Esophagus muscularis mucosa (tissue), 4 donors: ENCODE measurements around the gene CD33. TPM values are rescaled to one million over a fixed set of nuclear protein-coding genes. Genes with fewer than 3 reads are reported as not detected.

Experiments
- DNase-seq: peaks from one replicate; pipeline ENCODE4 v3.0.0-alpha.2; 2017; ENCODE audit errors: extremely low spot score
- H3K27ac ChIP-seq, 4 donors: fragments of 200-600 bp; sonication (generic); replicated peaks in 1 of 4; 1 replicate in 3 of 4; 2 replicates in 1 of 4; pipeline ENCODE4 v1.5.1; 2016 to 2019; ENCODE audit warnings: mild to moderate bottlenecking in 1 of 4
- H3K27me3 ChIP-seq, 4 donors: fragments of 200-600 bp; sonication (generic); one replicate each; pipeline versions ENCODE4 v1.5.1 to v1.6.0; 2016 to 2019
- H3K36me3 ChIP-seq, 4 donors: fragments of 200-600 bp; sonication (generic); one replicate each; pipeline ENCODE4 v1.5.1; 2016 to 2019
- H3K4me1 ChIP-seq, 4 donors: fragments of 200-600 bp; sonication (generic); one replicate each; pipeline ENCODE4 v1.5.1; 2016 to 2019
- H3K4me3 ChIP-seq, 4 donors: fragments of 200-600 bp; sonication (generic); 1 replicate in 2 of 4; 2 replicates in 2 of 4; pipeline ENCODE4 v1.5.1; 2016 to 2019; ENCODE audit warnings: mild to moderate bottlenecking in 4 of 4, moderate library complexity in 1 of 4
- H3K9me3 ChIP-seq, 4 donors: fragments of 200-600 bp; sonication (generic); 1 replicate in 3 of 4; 2 replicates in 1 of 4; pipeline ENCODE4 v1.5.1; 2016 to 2019
- CTCF ChIP-seq, 3 experiments: fragments of 200-600 bp in 2 of 3; fragments of 450-650 bp in 1 of 3; sonication (generic) in 2 of 3; IDR thresholded peaks; one replicate each; pipeline ENCODE4 v1.5.1; 2017 to 2019; ENCODE audit warnings: antibody characterized with exemption in 3 of 3, mild to moderate bottlenecking in 2 of 3, moderate library complexity in 1 of 3
- EP300 ChIP-seq: sonication (generic); formaldehyde crosslinking; IDR thresholded peaks from one replicate; pipeline ENCODE4 v1.6.1; 2017; ENCODE audit warnings: antibody characterized with exemption
- POLR2A ChIP-seq: fragments of 450-650 bp; IDR thresholded peaks from one replicate; pipeline ENCODE4 v1.6.1; 2017; ENCODE audit warnings: antibody characterized with exemption, moderate library complexity, mild to moderate bottlenecking, low read depth
- POLR2AphosphoS5 ChIP-seq, 2 donors: sonication (generic); formaldehyde crosslinking; IDR thresholded peaks; one replicate each; pipeline ENCODE4 v1.6.1; 2017; ENCODE audit warnings: antibody characterized with exemption in 2 of 2
- WGBS: methylation state at CpG from one replicate; pipeline ENCODE4 v1.1.5; 2018; 5-methylcytosine and 5-hydroxymethylcytosine counted together
- intact Hi-C: fragments of 100-400 bp; cut with DNase I; formaldehyde crosslinking; loops from one replicate; pipeline ENCODE4 v1.15.1; 2023
- total RNA-seq, 4 donors: library from RNA; depleted of rRNA; stranded (reverse); fragments of >200 nt; gene quantifications; one replicate each; pipeline versions ENCODE4 v1.1.0 to v1.2.1, GENCODE V29; 2016

The CD33 gene
- total RNA-seq, 4 donors from 2014 or later: 3.0 to 9.9 (median 5.5) TPM

GRCh38 chr19:51196181-51196580 is 28.7 kb upstream of the CD33 start:
- Histone ChIP-seq H3K4me1 (no peaks in the 10 kb centered on the region), H3K36me3 (no peaks in the 10 kb centered on the region), H3K4me3 (no peak overlapping the region), H3K9me3 (no peaks in the 10 kb centered on the region), H3K27ac (no peak overlapping the region), H3K27me3 (peaks cover 0 to 60% (median 0%) of the 10 kb centered on the region in 4 donors)
- TF ChIP-seq POLR2AphosphoS5 (IDR thresholded peaks at IDR 0.05) (no peak), EP300 (no peak), POLR2A (no peak)
- 72% methylated on average over 5 of the region's 5 CpGs for WGBS
- intact Hi-C loops: no loop called here
- DNase-seq: no peak

GRCh38 chr19:51198641-51199040 is 26.2 kb upstream of the CD33 start:
- 59% methylated on average over 9 of the region's 9 CpGs for WGBS

GRCh38 chr19:51200071-51200666 is 24.7 kb upstream of the CD33 start:
- Histone ChIP-seq H3K9me3 (no peaks in the 10 kb centered on the region), H3K36me3 (no peaks in the 10 kb centered on the region), H3K27me3 (peaks cover 0 to 56% (median 0%) of the 10 kb centered on the region in 4 donors), H3K27ac (no peak overlapping the region), H3K4me1 (no peaks in the 10 kb centered on the region), H3K4me3 (no peak overlapping the region)
- 62% methylated on average over 10 of the region's 10 CpGs for WGBS
- TF ChIP-seq CTCF (IDR thresholded peaks at IDR 0.05) (no peak), POLR2AphosphoS5 (IDR thresholded peaks at IDR 0.05) (no peak), EP300 (no peak), POLR2A (no peak)
- no peak for DNase-seq
- intact Hi-C loops: no loop called here

More at GRCh38 chr19:51198641-51199040, 26.2 kb upstream of the CD33 start:
- no peak for DNase-seq
- TF ChIP-seq POLR2AphosphoS5 (IDR thresholded peaks at IDR 0.05) (no peak), POLR2A (no peak), EP300 (no peak), CTCF (IDR thresholded peaks at IDR 0.05) (no peak)
- H3K4me1 ChIP-seq: no peaks in the 10 kb centered on the region
- intact Hi-C loops: no loop called here
- H3K4me3 ChIP-seq: no peak overlapping the region
- no peak overlapping the region for H3K27ac ChIP-seq
- H3K27me3 ChIP-seq: peaks cover 0 to 58% (median 0%) of the 10 kb centered on the region in 4 donors
- no peaks in the 10 kb centered on the region for H3K36me3 ChIP-seq
- H3K9me3 ChIP-seq: no peaks in the 10 kb centered on the region

- Histone ChIP-seq H3K27me3 (peaks cover 0 to 49% (median 0%) of the 10 kb centered on the region in 4 donors), H3K4me1 (no peaks in the 10 kb centered on the region), H3K4me3 (no peak overlapping the region), H3K27ac (no peak overlapping the region), H3K36me3 (no peaks in the 10 kb centered on the region), H3K9me3 (no peaks in the 10 kb centered on the region)
- no peak for TF ChIP-seq CTCF (IDR thresholded peaks at IDR 0.05)
- no peak for TF ChIP-seq POLR2A
- TF ChIP-seq EP300: no peak
- TF ChIP-seq POLR2AphosphoS5 (IDR thresholded peaks at IDR 0.05): no peak
- 60% methylated on average over 4 of the region's 5 CpGs for WGBS
- no peak for DNase-seq
- intact Hi-C loops: no loop called here
Measured at GRCh38 chr19:51201712-51202111, 23.2 kb upstream of the CD33 start.

- Histone ChIP-seq H3K4me1 (no peaks in the 10 kb centered on the region), H3K27me3 (peaks cover 0 to 30% (median 0%) of the 10 kb centered on the region in 4 donors), H3K4me3 (no peak overlapping the region), H3K27ac (no peak overlapping the region), H3K36me3 (no peaks in the 10 kb centered on the region), H3K9me3 (no peaks in the 10 kb centered on the region)
- TF ChIP-seq CTCF (IDR thresholded peaks at IDR 0.05) (no peak), POLR2AphosphoS5 (IDR thresholded peaks at IDR 0.05) (no peak)
- 55% methylated on average over 3 of the region's 3 CpGs for whole genome bisulfite sequencing
- intact Hi-C loops: no loop called here
- DNase-seq: peak; percentile 34
Measured at GRCh38 chr19:51203916-51204315, 21.0 kb upstream of the CD33 start.
